PFSK-1 (cell line): ENCODE results near the gene CCDC198.

Experiments used
- FOXP2 ChIP-seq: optimal IDR thresholded peaks from 2 replicates; pipeline ENCODE3; 2011; ENCODE audit warnings: borderline replicate concordance, control low read depth, inconsistent platforms; ENCODE audit not compliant: insufficient read depth; ENCODE audit errors: extremely low read length, extremely low read depth
- POLR2AphosphoS5 ChIP-seq: IDR thresholded peaks from 2 replicates; pipeline ENCODE4 v1.6.1; 2012; ENCODE audit warnings: low read depth, mild to moderate bottlenecking, control low read depth, low read length, moderate library complexity
- SIN3A ChIP-seq: IDR thresholded peaks from 2 replicates; pipeline ENCODE4 v1.6.1; 2012; ENCODE audit warnings: mild to moderate bottlenecking, low read length, moderate library complexity, borderline replicate concordance; ENCODE audit not compliant: insufficient read depth
- TAF1 ChIP-seq: IDR thresholded peaks from 2 replicates; pipeline ENCODE4 v1.6.1; 2012; ENCODE audit warnings: low read length, control low read depth, borderline replicate concordance; ENCODE audit not compliant: insufficient read depth
- TF ChIP-seq, protein P1 (sequence below), 2 experiments: IDR thresholded peaks; 2 replicates each; pipeline versions ENCODE4 v1.6.1 to v1.8.0; 2011 to 2012; ENCODE audit warnings: low read depth in 2 of 2, low read length in 2 of 2, control low read depth in 1 of 2, inconsistent platforms in 1 of 2, mild to moderate bottlenecking in 1 of 2, moderate library complexity in 1 of 2; ENCODE audit not compliant: insufficient read depth in 1 of 2

Gene CCDC198

DNA sequence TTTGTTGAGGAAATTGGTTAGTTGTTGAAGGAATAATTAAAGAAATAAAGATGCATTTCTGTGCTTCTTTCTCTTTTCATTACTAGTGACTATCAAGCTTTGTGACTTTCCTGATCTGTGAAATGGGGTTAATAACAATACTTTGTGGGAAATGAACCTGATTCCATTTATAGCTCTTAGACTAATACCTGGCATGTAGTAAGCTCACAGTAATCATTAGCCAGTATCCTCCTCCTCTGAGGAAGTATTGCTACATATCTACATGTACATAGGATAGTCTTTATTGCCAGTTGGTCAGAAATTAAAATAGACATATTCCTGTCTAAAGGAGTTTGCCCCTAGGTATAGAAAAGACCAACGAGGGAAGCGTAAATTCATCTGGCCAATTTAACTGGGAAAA is 1.8 kb upstream of the CCDC198 start:
- TF ChIP-seq SIN3A (no peak), FOXP2 (no peak), TAF1 (no peak), POLR2AphosphoS5 (no peak)
- TF ChIP-seq, protein P1, sequence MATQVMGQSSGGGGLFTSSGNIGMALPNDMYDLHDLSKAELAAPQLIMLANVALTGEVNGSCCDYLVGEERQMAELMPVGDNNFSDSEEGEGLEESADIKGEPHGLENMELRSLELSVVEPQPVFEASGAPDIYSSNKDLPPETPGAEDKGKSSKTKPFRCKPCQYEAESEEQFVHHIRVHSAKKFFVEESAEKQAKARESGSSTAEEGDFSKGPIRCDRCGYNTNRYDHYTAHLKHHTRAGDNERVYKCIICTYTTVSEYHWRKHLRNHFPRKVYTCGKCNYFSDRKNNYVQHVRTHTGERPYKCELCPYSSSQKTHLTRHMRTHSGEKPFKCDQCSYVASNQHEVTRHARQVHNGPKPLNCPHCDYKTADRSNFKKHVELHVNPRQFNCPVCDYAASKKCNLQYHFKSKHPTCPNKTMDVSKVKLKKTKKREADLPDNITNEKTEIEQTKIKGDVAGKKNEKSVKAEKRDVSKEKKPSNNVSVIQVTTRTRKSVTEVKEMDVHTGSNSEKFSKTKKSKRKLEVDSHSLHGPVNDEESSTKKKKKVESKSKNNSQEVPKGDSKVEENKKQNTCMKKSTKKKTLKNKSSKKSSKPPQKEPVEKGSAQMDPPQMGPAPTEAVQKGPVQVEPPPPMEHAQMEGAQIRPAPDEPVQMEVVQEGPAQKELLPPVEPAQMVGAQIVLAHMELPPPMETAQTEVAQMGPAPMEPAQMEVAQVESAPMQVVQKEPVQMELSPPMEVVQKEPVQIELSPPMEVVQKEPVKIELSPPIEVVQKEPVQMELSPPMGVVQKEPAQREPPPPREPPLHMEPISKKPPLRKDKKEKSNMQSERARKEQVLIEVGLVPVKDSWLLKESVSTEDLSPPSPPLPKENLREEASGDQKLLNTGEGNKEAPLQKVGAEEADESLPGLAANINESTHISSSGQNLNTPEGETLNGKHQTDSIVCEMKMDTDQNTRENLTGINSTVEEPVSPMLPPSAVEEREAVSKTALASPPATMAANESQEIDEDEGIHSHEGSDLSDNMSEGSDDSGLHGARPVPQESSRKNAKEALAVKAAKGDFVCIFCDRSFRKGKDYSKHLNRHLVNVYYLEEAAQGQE (IDR thresholded peaks at IDR 0.05; ENCODE audit: insufficient read depth in 1 of 2, low read depth in 2 of 2, low read length in 2 of 2), result no peak

DNA sequence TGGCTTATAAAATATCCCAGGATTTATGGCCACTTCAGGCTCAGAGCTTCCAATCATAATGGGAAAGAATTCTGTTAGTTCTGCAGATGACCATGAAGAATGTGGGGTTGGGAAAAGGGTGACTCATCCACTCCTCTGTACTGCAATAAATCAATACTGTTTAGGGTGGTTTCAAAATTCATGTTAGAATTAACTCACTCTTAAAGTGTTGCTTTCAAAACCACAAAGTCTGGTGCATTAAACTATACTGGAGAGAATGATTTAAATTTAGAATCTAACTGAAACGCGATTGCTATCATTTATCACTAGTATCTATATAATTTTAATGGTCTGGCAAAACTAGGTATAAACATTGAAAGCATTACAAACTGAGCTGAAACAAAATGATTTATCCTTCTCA is 798 bp downstream of the CCDC198 start:
- TF ChIP-seq POLR2AphosphoS5, result no peak
- no peak for TF ChIP-seq FOXP2
- TF ChIP-seq, protein P1 (IDR thresholded peaks at IDR 0.05; ENCODE audit: insufficient read depth in 1 of 2, low read depth in 2 of 2, low read length in 2 of 2), result no peak
- TF ChIP-seq SIN3A, result no peak
- no peak for TF ChIP-seq TAF1

DNA sequence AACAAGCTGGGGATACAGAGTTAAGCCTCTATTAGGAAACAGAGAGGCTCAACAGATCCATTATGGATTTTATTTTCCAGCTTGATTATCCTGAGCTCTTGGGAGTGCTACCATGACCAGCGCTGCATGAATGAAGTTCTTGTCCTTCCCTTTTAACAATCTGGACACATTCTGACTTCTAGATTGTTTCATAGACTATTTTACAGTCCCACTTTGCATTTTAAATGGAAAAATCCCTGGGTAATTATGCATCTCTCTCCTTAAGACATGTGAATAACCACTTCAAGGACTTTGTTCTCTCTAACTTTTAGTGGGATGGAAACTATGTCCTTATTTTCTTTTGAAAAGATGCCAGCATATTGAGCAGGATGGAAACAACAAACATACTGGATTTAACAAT is 2.0 kb downstream of the CCDC198 start:
- TF ChIP-seq POLR2AphosphoS5, result no peak
- no peak for TF ChIP-seq SIN3A
- TF ChIP-seq, protein P1 (IDR thresholded peaks at IDR 0.05; ENCODE audit: insufficient read depth in 1 of 2, low read depth in 2 of 2, low read length in 2 of 2), result no peak
- TF ChIP-seq TAF1, result no peak
- no peak for TF ChIP-seq FOXP2

DNA sequence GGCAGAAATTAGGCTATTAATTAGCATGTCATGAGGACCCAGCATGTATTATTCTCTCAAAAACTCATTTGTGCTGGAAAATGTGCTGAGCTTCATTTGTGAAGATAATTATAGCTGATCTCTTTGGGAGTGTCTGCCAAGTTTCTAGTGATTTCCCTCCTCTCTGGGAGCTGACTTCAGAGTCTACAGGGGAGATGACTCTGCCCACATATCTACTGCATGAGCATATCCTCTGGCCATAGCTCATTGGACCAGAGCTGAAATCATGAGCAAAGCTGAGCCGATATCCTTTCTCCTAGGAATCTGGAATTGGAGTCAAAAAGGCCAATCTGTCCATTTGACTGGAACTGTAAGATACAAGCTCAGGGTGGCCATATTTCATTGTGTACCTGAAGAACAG is 5.9 kb downstream of the CCDC198 start:
- no peak for TF ChIP-seq SIN3A
- no peak for TF ChIP-seq TAF1
- TF ChIP-seq, protein P1 (IDR thresholded peaks at IDR 0.05; ENCODE audit: insufficient read depth in 1 of 2, low read depth in 2 of 2, low read length in 2 of 2), result no peak
- TF ChIP-seq FOXP2, result no peak
- TF ChIP-seq POLR2AphosphoS5, result no peak
